ENCODE data around the gene RABGGTA.
"Not testable (repeated sequence)": the region's sequence is repeated elsewhere in the genome, so short reads cannot be mapped to it uniquely, and the experiment has no call there.

Gene RABGGTA

GRCh38 chr14:24261256-24261968 lies 10.0 kb downstream of the RABGGTA start:
- no peak for DNase-seq (ENCODE audit: low read depth in 2 of 3, low spot score in 1 of 3)

- no peak for DNase-seq (ENCODE audit: low read depth in 2 of 3, low spot score in 1 of 3)
Observed at GRCh38 chr14:24260780-24261157, 10.6 kb downstream of the RABGGTA start.

- no peak for DNase-seq (ENCODE audit: low read depth in 2 of 3, low spot score in 1 of 3)
Observed at GRCh38 chr14:24260026-24260779, 11.2 kb downstream of the RABGGTA start.

GRCh38 chr14:24259282-24260025 lies 11.9 kb downstream of the RABGGTA start:
- no peak for DNase-seq (ENCODE audit: low read depth in 2 of 3, low spot score in 1 of 3)

GRCh38 chr14:24258548-24259265 lies 12.7 kb downstream of the RABGGTA start:
- DNase-seq (ENCODE audit: low read depth in 2 of 3, low spot score in 1 of 3): no peak

- no peak for DNase-seq (ENCODE audit: low read depth in 2 of 3, low spot score in 1 of 3)
Observed at GRCh38 chr14:24258119-24258518, 13.3 kb downstream of the RABGGTA start.

GRCh38 chr14:24256960-24257359 lies 14.4 kb downstream of the RABGGTA start:
- DNase-seq (ENCODE audit: low read depth in 2 of 3, low spot score in 1 of 3): no peak

- DNase-seq (ENCODE audit: low read depth in 2 of 3, low spot score in 1 of 3): no peak
Observed at GRCh38 chr14:24255931-24256711, 15.3 kb downstream of the RABGGTA start.

GRCh38 chr14:24255438-24255837 lies 16.0 kb downstream of the RABGGTA start:
- DNase-seq (ENCODE audit: low read depth in 2 of 3, low spot score in 1 of 3): no peak

GRCh38 chr14:24254630-24255392 lies 16.6 kb downstream of the RABGGTA start:
- DNase-seq (ENCODE audit: low read depth in 2 of 3, low spot score in 1 of 3): no peak

- no peak for DNase-seq (ENCODE audit: low read depth in 2 of 3, low spot score in 1 of 3)
Observed at GRCh38 chr14:24253936-24254335, 17.5 kb downstream of the RABGGTA start.

- no peak for DNase-seq (ENCODE audit: low read depth in 2 of 3, low spot score in 1 of 3)
Observed at GRCh38 chr14:24252289-24253124, 18.9 kb downstream of the RABGGTA start.

GRCh38 chr14:24251880-24252288 lies 19.5 kb downstream of the RABGGTA start:
- no peak for DNase-seq (ENCODE audit: low read depth in 2 of 3, low spot score in 1 of 3)

GRCh38 chr14:24250354-24250753 lies 21.0 kb downstream of the RABGGTA start:
- no peak for DNase-seq (ENCODE audit: low read depth in 2 of 3, low spot score in 1 of 3)

GRCh38 chr14:24249230-24250021 lies 22.0 kb downstream of the RABGGTA start:
- DNase-seq (ENCODE audit: low read depth in 2 of 3, low spot score in 1 of 3): no peak

- DNase-seq (ENCODE audit: low read depth in 2 of 3, low spot score in 1 of 3): no peak
Observed at GRCh38 chr14:24247422-24247821, 24.0 kb downstream of the RABGGTA start.

- DNase-seq (ENCODE audit: low read depth in 2 of 3, low spot score in 1 of 3): peak in 1 of 3 donors; percentile 21
Observed at GRCh38 chr14:24246765-24247212, 24.6 kb downstream of the RABGGTA start.

GRCh38 chr14:24245350-24245749 lies 26.0 kb downstream of the RABGGTA start:
- not testable (repeated sequence) for DNase-seq (ENCODE audit: low read depth in 2 of 3, low spot score in 1 of 3)

Data from stimulated activated CD4-positive, alpha-beta T cell treated with anti-CD3 and anti-CD28 coated beads, Interleukin-12 subunit alpha, Interleukin-12 subunit beta, amount 100 ng/mL, for 48 hours (primary cell).